ENCODE measurements around the gene WDR83.

The WDR83 gene

GRCh38 chr19:12711187-12711586 lies 44.6 kb downstream of the WDR83 start:
- no peak for TF ChIP-seq GATA2 (IDR thresholded peaks at IDR 0.05; ENCODE audit: low read depth, low read length)
- no peak for TF ChIP-seq GATA3 (IDR thresholded peaks at IDR 0.05; ENCODE audit: low read depth, low read length)

DNA sequence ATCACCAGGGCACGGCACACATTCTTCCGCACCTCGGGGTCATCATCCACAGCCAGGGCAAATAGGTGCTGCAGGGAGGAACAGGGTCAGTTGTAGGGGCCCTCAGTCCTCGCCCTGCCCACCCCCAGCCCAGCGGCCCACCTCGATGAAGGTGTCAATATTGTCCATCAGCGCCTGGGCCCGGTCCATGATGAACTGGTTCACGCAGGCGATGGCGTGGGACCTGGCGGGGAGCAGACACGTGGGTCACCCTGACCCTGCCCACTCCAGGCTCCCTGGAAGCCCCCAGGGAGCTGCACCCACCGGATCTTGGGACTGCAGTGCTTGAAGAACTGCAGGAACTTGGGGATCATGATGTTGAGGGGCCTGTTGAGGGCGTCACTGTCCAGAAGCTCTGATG lies 48.5 kb downstream of the WDR83 start:
- no peak for TF ChIP-seq GATA2 (IDR thresholded peaks at IDR 0.05; ENCODE audit: low read depth, low read length)
- no peak for TF ChIP-seq GATA3 (IDR thresholded peaks at IDR 0.05; ENCODE audit: low read depth, low read length)

DNA sequence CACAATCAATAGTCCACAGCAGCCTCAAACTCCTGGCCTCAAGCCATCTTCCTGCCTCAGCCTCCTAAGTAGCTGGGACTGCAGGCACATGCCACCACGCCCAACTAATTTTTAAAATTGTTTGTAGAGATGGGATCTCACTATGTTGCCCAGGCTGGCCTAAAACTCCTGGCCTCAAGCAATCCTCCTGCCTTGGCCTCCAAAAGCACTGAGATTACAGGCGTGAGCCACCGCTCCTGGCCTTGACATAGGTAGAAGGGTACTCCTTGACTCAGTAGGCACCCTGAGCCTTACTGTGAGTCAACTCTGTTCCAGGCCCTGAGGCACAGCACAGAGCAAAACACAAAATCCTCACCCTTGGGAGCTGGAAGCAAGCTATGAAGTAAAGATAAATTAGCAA lies 49.3 kb downstream of the WDR83 start:
- TF ChIP-seq GATA2 (IDR thresholded peaks at IDR 0.05; ENCODE audit: low read depth, low read length) (no peak), GATA3 (IDR thresholded peaks at IDR 0.05; ENCODE audit: low read depth, low read length) (no peak)

GRCh38 chr19:12720296-12720695 lies 53.7 kb downstream of the WDR83 start:
- no peak for TF ChIP-seq GATA3 (IDR thresholded peaks at IDR 0.05; ENCODE audit: low read depth, low read length)
- no peak for TF ChIP-seq GATA2 (IDR thresholded peaks at IDR 0.05; ENCODE audit: low read depth, low read length)

DNA sequence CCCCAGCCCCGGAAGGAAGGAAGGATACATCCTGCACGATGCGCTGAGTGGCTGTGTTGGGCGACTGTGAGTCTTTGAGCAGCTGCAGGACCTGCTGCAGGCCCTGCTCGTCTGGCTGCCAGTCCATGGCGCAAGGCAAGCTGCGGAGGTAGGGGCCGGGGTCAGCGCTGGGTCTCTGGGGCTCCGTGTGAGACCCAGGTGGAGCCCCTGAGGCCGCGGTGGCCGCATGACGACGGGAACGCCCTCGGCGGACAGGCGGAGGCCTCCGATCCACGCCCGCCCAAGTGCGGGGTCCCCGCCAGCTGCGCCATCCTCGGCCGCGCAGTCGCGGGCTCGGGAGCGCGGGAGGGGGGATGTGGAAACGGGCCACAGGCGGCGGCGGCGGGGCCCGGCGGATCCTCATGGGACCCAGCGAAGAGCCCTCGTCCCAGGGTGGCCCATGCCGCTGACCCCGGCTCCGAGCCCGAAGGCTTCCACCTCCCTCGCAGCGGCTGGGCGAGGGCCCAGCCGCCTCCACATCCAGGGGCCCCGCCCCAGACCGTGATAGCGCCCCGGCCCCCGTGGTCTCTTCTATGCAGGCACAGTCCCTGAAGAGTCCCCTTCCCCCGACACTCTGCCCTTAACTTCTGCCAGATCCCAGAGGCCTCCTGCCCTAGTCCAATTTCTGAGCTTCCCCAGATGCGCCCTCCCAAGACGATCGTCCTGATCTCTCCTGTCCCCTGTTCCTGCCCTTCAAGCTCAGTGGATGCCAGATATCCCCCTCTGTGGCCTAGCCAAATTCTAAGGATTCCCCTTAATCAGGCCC lies 54.4 kb downstream of the WDR83 start:
- TF ChIP-seq GATA2 (IDR thresholded peaks at IDR 0.05; ENCODE audit: low read depth, low read length), result no peak
- TF ChIP-seq GATA3 (IDR thresholded peaks at IDR 0.05; ENCODE audit: low read depth, low read length), result no peak

- TF ChIP-seq GATA2 (IDR thresholded peaks at IDR 0.05; ENCODE audit: low read depth, low read length), result no peak
- TF ChIP-seq GATA3 (IDR thresholded peaks at IDR 0.05; ENCODE audit: low read depth, low read length), result no peak
Observed at GRCh38 chr19:12721656-12722565, 55.3 kb downstream of the WDR83 start.

DNA sequence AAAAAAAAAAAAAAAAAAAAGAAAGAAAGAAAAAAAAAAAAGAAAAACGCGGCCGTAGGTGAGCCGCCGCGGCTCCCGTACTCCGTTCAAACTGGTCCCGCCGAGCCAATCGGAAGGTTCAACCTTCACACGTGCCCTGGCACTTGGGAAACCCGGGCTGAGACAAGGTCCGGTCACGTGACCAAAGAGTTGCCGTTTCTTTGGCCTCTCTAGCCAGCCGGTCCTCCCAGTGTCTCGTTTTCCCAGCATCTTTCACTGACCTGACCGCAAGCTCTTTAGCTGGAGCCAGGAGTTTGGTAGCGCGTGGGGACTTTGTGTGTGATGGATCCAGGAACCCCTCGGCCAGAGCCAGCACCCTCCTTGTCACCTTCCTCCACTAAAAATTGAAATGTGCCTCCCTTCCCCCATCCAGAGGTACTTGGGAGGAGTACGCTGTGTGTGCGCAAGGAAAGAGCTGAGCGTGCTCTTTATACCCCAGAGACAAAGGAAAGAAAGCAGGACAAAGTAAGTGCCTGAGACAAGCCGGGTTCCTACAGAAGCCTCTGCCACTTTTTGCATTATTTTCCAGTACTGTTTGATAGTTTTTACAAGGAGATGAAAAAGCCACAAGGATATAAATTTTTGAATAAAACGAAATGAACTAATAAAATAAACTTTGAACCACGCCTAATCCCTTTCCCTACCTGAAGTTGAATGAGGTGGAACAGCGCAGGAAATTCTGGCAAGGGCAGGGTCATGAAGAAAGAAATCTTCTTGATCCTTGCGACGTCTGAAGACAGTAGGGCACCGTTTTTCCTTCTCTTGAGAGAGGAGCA lies 56.2 kb downstream of the WDR83 start:
- TF ChIP-seq GATA2 (IDR thresholded peaks at IDR 0.05; ENCODE audit: low read depth, low read length) (no peak), GATA3 (IDR thresholded peaks at IDR 0.05; ENCODE audit: low read depth, low read length) (no peak)

- TF ChIP-seq GATA3 (IDR thresholded peaks at IDR 0.05; ENCODE audit: low read depth, low read length), result no peak
- no peak for TF ChIP-seq GATA2 (IDR thresholded peaks at IDR 0.05; ENCODE audit: low read depth, low read length)
Observed at GRCh38 chr19:12723381-12723640, 56.7 kb downstream of the WDR83 start.

DNA sequence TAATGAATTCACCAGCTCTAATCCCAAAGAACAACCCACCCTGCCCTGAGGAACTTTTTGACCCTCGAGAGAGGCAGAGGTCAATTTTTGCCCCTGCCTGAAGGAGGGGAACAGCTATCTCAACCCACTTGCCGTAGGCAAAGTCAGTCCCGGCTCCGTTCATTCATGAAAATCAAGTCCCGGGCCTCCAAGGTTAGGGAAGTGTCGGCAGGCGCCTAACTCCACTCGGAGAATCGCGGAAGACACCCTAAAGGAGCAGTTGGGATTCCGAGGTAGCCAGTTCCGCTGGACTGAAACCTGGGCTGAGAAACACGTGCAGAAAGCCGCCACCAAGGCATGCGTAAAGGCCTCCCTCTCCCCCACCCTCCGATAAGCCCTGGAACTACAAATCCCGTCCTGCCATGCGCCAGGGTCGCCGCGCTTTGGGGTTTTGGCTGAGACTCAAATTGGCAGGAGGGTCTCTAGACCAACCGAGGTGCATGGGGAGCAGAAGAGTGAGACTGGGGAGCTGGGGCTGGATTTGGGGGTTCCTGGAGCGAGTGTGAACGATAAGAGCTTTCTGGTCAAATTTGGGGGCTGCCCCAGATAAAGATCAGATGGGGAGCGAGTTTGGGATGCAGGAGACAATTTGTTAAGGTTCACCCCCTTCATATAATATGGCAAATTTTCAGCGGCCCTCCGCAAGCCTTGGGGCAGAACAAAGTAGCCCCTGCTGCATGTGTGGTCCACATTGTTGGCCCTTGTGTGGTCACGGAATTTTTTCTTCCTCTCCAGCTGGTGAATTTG lies 57.2 kb downstream of the WDR83 start, which contains the start of gene TNPO2:
TSS of gene TNPO2 (minus strand) at position 292 of the 786 bp plus-strand sequence. CDS start 2,955 bp downstream, outside the sequence.
- peak; percentile 89 for TF ChIP-seq GATA2 (IDR thresholded peaks at IDR 0.05; ENCODE audit: low read depth, low read length)
- TF ChIP-seq GATA3 (IDR thresholded peaks at IDR 0.05; ENCODE audit: low read depth, low read length), result no peak; the same call in 1 of the 2 replicates

All from SH-SY5Y (cell line).